GM20431 (cell line): ENCODE data around the gene CNGA3.

Source experiments
- in situ Hi-C: fragments of 300-500 bp; cut with MseI, MboI; formaldehyde crosslinking; loops from one replicate; pipeline ENCODE4 v1.15.0; 2020; ENCODE audit warnings: low sequenced_read_pairs; ENCODE audit not compliant: unreplicated experiment

Gene CNGA3

GRCh38 chr2:98324181-98324580 is 22.1 kb upstream of the CNGA3 start:
- in situ Hi-C loops: no loop called here

GRCh38 chr2:98327776-98328175 is 18.5 kb upstream of the CNGA3 start:
- in situ Hi-C loops: no loop called here

GRCh38 chr2:98329549-98329948 is 16.7 kb upstream of the CNGA3 start:
- in situ Hi-C loops: no loop called here

GRCh38 chr2:98332989-98333388 is 13.3 kb upstream of the CNGA3 start:
- in situ Hi-C loops: no loop called here

GRCh38 chr2:98333922-98334321 is 12.3 kb upstream of the CNGA3 start:
- in situ Hi-C loops: no loop called here

DNA sequence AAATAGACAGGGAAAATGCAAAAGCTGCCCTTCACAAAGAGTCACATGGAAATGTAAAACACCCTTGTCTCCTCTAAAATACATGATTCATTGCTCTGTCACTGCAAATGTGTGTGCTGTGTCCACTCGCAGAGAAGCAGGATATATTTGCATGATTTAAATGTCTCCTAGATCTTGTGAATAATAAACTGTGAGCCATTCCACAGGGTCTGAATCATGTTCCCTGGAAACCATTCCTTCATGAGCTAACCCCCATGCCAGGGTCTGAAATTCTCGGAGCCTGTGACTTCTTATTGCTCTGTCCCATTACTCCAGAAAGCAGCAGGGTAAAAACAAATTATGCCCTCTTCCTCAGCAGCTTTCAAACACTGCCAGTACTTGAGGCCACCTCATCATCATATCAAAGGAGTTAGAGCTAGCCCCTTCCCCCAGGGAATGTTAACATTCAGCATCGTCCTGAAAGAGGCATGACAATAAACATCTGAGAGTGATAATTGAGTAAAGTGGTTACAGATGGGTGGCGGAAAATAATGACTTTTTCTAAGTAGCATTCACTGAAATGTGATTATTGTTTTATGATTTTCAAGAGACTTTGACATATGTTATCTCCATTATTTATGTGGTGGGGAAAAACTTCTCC is 11.7 kb upstream of the CNGA3 start:
- in situ Hi-C loops: no loop called here

DNA sequence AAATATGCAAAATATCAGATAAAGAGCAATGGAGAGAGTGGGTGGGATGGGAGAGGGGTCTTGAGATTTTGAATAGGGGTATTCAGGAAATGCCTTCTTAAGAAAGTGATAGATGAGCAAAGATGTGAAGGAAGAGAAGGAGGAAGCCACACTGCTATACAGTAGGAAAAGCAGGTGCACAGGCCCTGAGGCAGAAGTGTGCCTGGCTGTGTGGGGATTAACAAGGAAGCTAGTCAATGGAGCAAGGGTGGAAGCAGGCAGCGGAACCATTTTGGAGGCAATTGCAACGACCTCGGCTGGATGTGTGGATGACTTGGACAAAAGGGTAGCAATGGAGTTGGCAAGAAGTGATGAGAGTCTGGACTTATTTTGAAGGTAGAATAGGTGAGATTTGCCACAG is 11.0 kb upstream of the CNGA3 start:
- in situ Hi-C loops: no loop called here

- in situ Hi-C loops: no loop called here
These were observed 5.0 kb upstream of the CNGA3 start for GRCh38 chr2:98341241-98341640.

GRCh38 chr2:98343285-98343684 is 3.0 kb upstream of the CNGA3 start:
- in situ Hi-C loops: no loop called here

- in situ Hi-C loops: no loop called here
These were observed 1.2 kb downstream of the CNGA3 start for GRCh38 chr2:98347298-98348065.

GRCh38 chr2:98348066-98348561 is 1.9 kb downstream of the CNGA3 start:
- in situ Hi-C loops: no loop called here

DNA sequence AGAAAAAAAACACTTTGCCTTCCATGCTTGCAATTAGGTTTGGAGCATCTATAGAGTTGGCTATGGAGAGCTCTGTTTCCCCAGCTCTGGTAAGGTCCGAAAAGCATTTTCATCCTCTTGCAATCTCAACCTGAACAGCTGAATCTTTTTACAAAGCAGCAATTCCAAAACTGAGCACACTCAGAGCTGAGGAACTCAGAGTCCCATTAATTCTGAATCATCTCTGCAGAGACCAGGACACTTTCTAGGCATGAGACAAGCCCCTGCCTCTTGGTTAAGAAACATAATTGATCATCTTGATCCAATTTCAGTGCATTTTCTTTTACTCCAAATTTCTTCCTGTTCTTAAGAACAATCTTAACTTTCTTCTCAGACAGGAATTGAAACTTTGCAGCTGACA is 4.2 kb downstream of the CNGA3 start:
- in situ Hi-C loops: no loop called here

DNA sequence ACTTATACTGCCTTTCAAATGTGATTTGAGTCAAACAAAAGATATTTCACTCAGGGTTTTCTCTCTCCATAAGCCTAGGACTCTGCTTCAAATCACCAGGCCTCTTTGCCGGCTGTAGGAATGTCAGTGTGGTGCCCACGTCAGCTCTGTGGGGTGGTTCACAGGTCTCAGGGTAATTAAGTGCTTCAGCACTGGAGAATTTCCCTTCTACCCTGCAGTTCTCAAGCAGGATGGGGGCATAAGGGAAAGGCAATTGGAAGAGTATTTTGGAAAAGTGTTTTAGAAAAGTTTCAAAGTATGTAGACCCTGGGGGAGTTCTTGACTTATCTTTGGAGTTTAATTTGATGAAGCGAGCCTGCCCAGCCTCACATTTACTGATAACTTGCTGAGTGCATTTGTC is 9.6 kb downstream of the CNGA3 start:
- in situ Hi-C loops: no loop called here

GRCh38 chr2:98356729-98357128 is 10.5 kb downstream of the CNGA3 start:
- in situ Hi-C loops: no loop called here

GRCh38 chr2:98357849-98358248 is 11.6 kb downstream of the CNGA3 start:
- in situ Hi-C loops: no loop called here

DNA sequence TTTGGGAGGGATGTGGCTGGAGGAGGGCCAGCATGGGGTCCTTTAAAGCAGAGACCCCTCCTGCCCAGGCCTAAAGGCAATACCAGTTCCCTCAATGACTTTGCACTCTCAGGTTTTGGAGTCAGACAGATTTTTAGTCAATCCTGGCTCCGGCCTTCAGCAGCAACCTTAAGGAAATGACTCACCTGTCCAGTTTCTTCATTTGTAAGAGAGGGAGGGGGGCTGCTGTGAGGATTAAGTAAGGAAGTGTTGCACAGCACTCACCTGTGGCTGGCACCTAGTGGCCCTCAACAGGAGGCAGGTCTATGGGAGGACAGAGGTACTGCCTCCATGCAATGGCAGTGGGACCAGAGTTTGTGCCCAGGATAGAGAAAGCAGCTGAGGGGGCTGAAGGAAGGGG is 13.7 kb downstream of the CNGA3 start:
- in situ Hi-C loops: no loop called here

DNA sequence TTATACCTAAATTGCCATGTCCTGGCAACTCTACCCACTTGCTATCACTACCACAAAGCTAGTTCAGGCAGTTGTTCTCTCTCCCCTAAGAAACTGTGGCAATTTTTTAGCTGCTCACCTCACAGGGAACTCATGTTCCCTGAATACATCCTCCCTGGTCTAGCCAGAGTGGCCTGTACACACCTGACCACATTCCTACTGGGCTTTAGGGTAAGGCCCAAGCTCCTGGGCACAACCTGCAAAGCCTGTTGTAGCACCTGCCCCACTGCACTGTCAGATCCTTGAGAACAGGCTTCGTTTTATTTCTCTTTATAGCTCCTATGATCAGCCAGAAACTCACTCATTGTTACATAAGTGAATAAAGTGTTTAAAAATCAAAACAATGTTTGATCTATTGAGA is 21.5 kb downstream of the CNGA3 start:
- in situ Hi-C loops: no loop called here

- in situ Hi-C loops: no loop called here
These were observed 23.5 kb downstream of the CNGA3 start for GRCh38 chr2:98369710-98370239.

DNA sequence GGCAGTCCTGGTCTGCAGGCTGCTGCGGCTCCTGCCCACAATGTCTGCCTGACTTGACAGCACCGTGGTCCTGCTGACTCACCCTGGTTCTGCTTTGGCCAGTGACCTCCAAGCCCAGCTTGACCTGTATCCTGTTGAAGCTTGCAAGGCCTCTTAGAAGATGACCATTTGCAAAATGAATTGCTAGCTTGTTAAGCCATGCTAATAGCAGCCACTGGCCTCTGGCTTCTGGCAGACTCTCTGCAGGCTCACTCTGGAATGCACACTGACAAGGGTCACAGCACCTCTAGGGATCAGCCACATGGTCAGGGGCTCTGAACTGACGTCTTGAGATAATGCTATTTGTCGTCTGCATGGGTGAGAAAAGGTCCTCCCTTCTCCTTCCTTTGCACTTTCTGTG is 25.9 kb downstream of the CNGA3 start:
- in situ Hi-C loops: no loop called here

DNA sequence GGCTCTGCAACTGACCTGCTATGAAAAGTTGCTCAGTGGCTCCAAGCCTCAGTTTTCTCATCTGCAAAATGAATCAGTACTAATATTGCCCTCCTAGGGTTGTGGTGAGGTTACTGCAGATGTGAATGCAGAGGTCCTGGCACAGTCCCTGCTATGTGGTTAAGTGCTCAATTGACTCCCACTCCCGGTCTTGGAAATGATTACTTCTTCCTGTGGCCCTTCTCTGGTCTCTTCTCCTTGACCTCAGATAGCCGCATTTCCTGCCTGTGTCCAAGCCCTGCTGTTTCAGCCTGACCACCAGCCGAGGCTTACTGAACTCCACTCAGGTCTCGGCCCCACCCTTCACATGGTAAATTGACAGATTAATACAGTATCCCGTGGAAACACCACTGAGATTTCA is 26.3 kb downstream of the CNGA3 start:
- in situ Hi-C loops: no loop called here

DNA sequence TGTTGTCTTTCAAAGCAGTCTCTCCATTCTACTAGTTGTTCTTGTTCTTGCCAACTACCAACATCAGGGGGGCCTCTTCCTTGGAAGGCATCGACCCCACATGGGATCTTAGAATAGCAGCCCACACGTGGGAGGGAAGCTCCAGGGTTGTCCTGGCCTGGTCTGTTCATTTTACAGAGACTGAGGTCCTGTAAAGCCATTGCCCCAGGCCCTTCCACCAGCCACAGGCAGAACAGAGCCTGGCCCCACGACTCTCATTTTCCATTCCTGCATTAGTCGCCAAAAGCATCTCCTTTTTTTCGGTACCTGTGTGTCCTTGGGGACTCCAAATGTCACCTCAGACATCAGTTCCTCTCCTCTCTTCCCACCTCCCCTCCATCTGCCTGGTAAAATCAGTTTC is 28.0 kb downstream of the CNGA3 start:
- in situ Hi-C loops: no loop called here
